ENCODE measurements around the gene CYP2W1.
"Not testable (repeated sequence)": the region's sequence is repeated elsewhere in the genome, so short reads cannot be mapped to it uniquely, and the experiment has no call there.

Gene CYP2W1, protein sequence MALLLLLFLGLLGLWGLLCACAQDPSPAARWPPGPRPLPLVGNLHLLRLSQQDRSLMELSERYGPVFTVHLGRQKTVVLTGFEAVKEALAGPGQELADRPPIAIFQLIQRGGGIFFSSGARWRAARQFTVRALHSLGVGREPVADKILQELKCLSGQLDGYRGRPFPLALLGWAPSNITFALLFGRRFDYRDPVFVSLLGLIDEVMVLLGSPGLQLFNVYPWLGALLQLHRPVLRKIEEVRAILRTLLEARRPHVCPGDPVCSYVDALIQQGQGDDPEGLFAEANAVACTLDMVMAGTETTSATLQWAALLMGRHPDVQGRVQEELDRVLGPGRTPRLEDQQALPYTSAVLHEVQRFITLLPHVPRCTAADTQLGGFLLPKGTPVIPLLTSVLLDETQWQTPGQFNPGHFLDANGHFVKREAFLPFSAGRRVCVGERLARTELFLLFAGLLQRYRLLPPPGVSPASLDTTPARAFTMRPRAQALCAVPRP

DNA sequence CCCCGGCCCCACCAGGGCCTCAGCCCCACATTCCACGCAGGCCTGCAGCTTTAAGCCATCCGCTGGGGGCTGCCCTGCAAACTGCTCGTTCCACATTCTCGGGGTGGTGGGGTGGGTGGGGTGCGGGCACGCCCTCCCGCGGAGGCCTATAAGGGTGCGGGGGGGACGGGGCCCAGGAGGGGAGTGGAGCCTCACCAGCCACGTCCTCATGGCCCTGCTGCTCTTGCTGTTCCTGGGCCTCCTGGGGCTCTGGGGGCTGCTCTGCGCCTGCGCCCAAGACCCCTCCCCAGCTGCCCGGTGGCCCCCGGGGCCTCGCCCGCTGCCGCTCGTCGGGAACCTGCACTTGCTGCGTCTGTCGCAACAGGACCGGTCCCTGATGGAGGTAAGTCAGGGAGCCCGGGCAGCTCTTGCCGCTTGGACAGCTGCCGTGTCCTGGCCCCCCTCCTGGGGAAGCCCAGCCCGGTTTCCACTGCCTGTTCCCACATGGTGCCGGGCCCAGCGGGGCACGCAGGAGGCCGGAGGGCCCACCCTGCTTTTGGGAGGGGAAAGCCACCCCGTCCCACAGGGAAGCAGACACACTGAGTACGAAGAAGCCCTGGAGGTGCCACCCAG lies at the start of gene CYP2W1:
Gene CYP2W1 (plus strand): TSS at position 178 of the 612 bp plus-strand sequence. CDS start 31 bp downstream, at position 209.
- DNase-seq, result no peak

DNA sequence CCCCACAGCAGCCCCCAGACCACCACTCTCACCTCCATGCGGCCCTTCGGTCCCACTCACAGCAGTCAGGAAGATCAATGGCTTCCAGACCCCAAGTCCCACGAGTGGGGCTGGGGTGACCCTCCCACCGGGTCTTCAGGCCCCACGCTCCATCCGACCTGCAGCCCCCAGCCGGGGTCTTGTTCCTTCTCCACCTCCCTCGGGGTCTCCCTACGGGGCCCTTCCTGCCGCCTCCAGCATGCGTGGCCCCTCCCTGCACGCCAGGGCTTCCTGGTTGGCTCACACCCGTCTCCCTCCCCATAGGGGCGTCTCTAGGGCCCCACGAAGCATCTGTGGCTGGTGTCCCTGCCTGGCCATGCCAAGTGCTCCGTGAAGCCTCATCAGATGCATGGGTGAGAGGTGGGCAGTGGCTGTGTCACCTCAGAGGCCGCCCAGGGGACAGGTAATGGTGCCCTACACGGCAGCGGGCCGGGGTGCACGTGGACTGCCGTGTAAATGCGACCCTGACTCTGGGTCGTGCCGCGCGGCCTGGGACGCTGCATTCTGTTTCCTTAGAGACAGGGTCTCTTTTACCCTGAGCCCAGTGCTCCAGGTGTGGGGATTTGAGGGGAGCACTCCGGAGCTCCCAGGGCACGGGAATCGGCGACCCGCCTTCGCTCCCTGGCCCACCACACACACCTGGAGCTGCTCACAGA lies 48.4 kb upstream of the CYP2W1 start:
- DNase-seq, result no peak

DNA sequence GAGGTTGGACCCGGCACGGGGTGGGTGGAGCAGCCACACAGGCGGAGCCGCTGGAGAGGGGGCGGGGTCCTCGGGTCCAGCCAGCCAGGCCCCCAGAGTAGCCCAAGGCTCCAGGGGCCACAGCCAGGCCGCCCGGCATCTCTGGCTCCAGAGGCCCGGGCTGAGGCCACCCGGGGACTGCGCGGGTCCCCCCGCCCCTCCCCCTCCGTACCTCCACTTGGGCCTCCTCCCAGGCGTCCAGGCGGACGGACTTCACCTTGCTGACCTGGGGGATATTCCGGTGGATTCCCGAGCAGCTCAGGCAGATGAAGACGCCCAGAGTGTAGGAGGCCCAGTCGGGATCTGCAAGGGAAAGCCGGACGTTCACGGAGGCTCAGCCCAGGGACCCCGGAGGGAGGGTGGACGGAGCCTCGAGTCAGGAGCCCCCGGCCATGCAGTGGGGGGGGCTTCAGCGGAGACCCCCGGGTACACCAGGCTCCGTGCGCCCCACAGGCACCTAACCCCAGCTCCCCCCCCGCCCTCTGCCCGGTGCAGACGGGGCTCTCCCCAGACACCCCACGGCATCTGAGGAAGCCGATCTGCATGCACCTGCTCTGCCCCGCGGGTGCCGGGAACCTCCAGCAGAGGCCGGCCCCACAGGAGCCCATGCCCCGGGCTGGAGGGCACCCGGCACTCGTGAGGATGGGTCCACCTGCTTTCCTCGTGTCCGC lies 47.7 kb upstream of the CYP2W1 start:
- DNase-seq, result no peak

DNA sequence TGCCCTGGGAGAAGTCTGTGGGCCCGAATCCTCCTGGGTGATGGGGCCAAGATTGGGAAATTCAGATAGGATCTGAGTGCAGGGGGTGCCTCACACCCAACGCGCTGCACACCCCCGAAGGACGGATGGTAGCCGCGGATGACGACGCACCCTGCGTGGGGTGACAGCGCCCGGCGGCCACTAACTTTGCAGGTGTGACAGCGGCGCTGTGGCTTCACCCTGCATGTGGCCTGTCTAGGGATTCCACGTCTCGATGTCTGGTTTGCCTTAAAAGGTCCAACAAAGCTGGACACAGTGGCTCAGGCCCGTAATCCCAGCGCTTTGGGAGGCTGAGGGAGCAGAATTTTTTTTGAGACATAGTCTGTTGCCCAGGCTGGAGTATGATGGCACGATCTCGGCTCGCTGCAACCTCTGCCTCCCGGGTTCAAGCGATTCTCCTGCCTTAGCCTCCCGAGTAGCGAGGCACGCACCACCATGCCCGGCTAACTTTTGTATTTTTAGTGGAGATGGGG lies 47.1 kb upstream of the CYP2W1 start:
- no peak for DNase-seq

DNA sequence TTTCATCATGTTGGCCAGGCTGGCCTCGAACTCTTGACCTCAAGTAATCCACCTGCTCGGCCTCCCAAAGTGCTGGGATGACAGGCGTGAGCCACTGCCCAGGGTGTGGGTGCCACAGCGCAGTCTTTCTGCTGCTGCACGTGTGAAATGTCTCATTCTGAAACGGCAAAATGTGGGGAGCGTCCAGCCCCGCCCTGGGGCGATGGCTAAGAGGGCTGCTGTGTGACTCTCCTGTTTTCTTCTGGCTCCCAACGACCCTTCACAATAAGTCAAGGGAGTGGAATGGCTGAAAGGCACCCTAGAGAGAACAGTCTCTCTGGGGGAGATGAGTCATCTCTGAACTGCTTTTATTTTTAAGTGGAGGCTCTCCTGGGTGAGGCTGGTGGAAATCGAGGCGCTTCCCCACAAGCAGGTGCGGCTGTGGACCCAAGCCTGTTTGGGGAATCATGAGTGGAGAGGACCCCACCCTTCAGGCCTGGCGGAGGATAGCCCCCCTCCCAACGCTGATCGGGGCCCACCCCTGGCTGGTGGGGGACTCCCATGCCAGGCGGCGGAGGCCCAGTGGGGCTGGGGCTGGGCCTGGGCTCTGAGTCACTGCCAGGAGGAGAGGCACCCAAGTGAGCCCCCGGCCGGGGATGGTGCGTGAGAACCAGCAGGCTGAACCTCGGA lies 46.5 kb upstream of the CYP2W1 start:
- peak; percentile 84 for DNase-seq

DNA sequence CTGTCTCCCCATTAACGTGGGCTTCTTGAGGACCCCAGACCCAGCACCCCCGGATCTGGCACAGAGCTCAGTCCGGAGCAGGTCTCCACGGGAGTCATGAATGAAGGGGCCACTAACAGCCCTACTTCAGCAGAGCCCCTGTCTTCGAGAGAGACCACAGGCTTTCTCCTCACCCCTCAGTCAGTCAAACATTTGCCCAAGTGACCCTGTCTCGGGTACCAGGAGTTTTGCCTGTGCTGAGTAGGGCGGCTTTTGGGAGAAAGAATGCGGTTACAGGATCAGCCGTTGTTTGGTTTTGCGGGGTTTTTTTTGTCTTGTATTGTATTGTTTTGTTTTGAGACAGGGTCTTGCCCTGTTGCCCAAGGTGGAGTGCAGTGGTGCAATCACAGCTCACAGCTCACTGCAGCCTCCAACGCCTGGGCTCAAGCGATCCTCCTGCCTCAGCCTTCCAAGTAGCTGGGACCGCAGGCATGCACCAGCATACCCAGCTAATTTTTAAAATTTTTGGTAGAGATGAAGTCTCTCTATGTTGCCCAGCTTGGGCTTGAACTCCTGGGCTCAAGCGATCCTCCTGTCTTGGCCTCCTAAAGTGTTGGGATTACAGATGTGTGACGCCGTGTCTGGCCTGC lies 45.0 kb upstream of the CYP2W1 start:
- no peak for DNase-seq

DNA sequence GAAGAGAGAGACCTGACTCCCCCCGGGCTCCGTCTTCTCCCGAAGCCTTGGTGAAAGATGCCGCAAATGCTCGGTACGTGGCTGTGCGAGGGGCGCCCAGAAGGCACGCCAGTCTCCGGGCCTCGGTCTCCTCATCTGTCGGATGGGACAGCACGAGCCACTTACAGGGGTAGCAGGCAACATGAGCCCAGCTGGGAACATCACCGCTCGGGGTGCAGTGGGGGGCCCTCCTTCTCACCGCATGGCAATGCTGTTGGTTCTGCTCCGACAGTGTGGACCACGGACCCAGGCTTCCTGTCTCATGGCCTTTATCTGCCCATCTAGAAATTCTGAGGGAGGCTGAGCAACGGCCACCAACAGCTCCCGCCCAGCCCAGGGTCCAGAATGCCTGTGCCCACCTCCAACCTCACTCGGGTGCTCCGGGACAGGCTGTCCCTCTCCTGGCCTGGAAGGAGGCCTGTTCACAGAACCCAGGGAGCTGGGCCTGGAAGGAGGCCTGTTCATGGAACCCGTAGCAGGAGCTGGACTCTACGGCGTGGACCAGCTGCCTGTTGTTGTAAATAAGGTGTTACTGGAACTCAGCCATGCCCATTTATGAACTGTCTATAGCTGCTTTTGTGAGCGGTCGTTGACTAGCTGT lies 44.3 kb upstream of the CYP2W1 start:
- DNase-seq, result no peak

DNA sequence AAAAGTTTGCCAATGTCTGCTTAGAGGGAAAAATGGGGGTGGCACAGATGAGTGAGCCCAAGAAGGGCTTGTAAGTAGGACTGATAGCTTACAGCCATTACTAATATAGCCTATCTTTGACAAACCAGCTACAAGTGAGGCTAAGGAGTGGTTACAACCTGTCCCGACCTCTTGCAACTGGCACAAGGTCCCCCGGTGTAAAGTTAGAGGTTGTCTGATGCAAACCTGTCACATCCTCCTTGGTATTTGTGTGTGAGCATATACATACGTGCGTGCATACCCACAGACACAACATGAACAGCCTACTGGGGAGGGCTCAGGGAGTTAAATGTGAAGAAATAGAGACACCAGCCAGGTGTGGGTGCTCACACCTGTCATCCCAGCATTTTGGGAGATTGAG lies 43.1 kb upstream of the CYP2W1 start:
- DNase-seq, result no peak

DNA sequence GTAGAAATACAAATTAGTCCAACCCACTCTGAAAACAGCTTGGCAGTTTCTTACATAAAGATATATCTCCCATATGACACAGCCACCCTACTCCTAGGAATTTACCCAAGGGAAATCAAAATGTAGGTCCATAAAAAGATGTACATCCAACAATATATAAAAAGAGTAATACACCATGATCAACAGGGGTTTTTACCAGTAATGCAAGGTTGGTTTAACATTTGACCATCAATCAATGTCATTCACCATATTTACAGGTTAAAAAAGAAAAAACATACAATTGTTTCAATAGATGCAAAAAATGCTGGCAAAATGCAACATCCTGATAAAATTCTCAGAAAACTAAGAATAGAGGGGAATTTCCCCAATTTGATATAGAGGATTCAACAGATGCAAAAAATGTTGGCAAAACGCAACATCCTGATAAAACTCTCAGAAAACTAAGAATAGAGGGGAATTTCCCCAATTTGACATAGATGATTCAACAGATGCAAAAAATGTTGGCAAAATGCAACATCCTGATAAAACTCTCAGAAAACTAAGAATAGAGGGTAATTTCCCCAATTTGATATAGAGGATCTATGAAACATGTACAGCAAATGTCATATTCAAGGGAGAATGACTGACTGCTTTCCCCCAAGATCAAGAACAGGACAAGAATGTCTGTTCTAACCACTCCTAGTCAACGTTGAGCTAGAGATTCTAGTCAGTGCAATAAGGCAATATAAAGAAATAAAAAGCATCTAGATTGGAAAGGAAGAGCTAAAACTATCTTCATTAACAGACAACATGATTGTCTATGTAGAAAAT lies 42.2 kb upstream of the CYP2W1 start:
- DNase-seq, result no peak

DNA sequence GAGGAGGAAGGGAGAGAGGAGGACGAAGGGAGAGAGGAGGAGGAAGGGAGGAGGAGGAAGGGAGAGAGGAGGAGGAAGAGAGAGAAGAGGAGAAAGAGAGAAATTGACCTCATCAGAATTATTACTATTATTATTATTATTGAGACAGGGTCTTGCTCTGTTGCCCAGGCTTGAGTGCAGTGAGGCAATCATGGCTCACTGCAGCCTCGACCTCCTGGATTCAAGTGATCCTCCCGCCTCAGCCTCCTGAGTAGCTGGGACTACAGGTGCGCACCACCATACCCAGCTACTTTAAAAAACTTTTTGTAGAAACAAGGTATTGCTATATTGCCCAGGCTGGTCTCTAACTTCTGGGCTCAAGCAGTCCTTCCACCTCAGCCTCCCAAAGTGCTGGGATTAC lies 39.2 kb upstream of the CYP2W1 start:
- DNase-seq, result not testable (repeated sequence)

DNA sequence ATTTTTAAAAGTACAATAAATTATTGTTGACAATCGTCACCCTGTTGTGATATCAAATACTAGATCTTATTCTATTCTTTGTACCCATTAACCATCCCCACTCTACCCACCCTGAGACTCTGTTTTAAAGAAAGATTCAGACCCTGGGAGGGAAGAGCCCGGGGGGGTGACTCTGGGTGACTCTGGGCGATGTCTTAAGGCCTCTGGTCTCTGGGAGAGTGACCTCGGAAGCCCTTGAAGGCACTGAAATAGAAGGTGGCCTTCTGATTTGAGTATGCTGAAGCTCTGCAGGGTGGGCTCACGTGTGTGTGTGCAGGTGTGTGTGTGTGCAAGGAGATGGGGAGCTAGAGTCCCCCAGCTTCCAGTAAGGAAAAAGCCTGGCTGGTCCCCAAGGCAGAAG lies 38.2 kb upstream of the CYP2W1 start:
- DNase-seq, result no peak

DNA sequence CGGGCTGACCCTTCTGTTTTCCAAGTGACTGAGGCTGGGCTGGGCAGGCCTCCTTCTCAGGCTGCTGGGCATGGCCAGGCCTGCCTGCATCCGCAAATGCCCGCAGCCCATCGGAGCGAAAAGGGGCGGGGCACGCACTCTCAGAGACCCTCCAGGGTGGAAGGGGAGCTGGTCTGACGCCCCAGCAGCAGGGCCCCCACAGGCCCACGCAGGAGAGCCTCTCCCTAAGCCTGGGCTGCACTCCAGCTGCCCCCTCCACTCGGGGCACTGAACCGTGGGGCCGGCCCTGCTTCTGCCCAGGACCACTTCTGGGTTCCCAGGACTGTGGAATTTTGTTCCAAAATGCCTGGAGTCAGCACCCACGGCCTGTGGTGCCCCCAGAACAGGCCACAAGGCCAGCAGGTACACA lies 37.8 kb upstream of the CYP2W1 start:
- DNase-seq, result no peak

DNA sequence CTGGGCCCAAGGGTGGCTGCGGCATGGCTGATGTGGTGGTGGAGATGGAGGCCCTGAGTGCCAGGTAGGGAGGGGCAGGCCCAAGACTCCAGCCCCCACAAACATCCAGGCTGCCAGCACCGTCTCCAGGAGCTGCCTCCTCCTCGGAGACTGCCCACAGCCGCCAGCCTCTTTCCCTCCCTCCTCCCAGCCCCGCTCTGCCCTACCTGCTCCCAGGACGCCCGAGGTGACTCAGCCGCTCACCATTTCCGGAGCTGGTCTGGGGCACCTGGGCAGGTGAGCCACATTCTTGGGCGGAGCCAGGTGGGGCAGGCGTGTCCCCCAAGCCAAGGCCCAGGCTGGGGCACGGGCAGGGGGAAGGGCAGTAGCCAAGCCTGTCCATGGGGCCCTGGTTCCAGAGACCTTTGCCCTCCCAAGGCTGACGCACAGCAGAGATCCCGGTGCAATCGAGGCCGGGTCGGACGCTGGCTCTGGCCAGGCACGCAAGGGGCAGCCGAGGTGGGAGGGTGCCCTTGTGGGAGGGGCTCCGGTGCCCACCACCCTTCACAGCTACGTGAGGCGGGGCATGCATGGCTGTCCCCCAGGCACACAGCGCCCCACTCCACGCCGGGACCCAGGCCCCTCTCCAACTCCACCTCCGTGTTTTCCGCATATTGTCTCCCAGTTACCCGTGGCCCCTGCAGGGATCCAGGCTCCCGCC lies 37.3 kb upstream of the CYP2W1 start:
- DNase-seq, result no peak

DNA sequence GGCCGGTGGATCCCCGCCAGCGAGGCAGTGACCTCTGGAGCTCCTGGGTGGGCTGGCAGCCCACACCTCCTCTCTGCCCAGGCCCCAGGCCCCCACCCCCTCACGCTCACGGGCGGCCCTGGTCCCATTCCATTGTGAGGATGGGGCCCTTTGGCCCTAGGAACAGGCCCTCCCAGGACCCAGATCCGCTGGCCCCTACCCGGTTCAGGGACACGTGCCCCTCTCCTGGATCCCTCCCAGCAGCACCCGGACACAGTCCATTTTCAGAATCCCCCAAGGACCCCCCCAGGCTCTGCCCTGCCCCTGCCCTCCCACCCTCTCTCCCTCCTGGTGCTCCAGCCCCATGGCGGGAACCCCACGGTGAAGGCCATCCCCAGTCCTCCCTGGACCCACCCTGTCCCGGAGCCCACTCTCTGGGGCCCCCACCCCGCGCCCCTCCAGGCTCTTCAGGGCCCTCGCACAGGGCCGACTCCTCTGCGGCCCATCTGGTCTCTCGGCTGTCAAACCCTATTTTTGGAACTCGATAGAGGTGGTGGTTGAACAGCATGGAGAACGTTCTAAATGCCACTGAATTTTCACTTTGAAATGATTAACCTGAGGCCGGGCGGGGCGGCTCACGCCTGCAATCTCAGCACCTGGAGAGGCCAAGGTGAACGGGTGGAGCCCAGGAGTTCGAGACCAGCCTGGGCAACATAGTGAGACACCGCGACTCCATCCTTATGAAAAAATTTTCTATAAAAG lies 36.6 kb upstream of the CYP2W1 start:
- no peak for DNase-seq

DNA sequence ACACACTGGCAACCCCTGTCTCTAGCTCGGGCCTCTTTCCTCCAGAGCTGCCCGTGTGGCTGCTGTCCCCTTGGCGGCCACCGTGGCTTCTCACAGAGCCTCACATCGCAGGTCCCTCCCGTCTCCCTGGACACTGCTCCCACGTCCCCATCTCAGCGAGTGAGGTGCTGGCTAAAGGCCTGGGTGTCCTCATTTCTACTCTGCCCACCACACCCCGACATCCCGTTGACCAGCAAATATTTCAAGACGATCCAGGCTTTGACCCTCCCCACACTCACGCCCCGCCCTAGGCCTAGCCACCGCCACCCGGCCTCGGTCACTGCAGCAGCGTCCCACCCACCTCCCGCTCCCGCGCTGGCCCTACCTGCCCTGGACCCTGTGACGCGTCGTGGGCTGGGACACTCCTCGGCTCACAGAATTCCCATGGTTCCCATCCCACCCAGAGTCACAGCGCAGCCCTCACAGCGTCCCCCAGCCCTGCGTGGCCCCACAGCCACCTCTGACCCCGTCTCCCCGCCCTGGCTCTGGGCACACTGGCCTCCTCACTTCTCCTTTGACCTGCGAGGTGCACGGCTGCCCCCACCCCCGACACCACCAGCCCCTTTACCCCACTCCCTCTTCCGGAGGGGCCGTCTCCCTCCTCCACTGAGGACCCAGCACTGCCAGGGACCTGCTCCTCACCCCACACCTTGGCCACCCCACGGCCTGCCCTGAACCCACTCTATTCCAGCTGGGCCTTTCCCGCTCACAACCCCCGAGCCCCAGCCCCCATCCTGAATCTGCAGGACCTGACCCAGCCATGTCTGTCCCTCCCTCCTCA lies 35.4 kb upstream of the CYP2W1 start:
- DNase-seq, result no peak

DNA sequence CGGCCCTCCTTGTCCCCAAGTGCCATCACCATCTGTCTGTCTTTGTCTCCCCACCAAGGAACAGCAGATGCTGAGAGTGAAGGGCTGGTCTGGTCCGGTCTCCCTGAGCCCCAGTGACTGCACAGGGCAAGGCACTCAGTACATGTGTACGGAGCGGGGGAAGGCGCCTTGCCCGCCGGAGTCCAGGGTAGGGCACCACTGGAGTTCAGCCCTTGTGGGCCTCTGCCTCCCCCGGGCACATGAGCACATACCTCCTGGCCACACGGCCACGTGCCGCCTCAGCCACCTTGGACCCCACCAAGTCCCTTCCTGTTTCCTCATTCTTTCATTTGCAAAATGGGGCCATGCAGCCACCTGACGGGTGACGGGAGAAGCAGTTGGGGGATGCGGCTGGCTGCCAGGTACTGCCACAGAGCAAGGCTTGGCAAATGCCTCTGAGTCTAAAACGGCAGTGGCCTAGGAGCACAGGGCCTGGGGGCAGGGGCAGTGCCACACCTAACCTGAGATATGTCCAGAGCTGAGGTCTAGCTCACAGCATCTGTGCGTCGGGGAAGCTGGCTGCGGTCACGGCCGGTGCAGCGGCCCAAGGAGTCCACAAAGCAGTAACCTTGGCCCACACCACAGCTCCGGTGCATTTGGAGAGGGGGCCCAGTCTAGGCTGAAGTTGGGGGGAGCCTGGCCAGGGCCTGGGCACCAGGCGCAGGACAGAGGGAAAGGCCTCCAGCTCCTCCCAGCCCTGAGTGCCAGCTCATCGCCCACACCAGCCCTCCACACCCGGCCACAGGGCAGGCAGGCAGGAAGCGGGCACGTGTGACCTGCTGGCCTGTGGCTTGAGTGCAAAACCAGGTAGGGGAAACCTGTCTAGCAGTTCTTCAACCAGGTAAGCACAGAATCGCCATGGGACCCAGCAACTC lies 33.7 kb upstream of the CYP2W1 start:
- DNase-seq, result no peak

Measured in activated CD4-positive, alpha-beta T cell treated with anti-CD3 and anti-CD28 coated beads, Interleukin-10, Interleukin-2, amounts not matched to agents 100 ng/mL and 50 ng/mL, durations not matched to agents 16 hours and 8 hours (primary cell).